Peyer's patch (tissue), 4 donors: ENCODE results near the gene DNAJC5G.

ENCODE experiments used
- CTCF ChIP-seq, 6 experiments: fragments of 450-650 bp in 4 of 6; fragments of 200-600 bp in 2 of 6; sonication (generic) in 1 of 6; IDR thresholded peaks; one replicate each; pipeline ENCODE4 v1.5.1; 2017 to 2019; ENCODE audit warnings: antibody characterized with exemption in 6 of 6, mild to moderate bottlenecking in 3 of 6, moderate library complexity in 1 of 6
- POLR2A ChIP-seq, 2 donors: fragments of 450-650 bp; IDR thresholded peaks; one replicate each; pipeline ENCODE4 v1.5.1; 2017; ENCODE audit warnings: antibody characterized with exemption in 2 of 2, mild to moderate bottlenecking in 2 of 2, moderate library complexity in 2 of 2

- TF ChIP-seq CTCF (IDR thresholded peaks at IDR 0.05) (no peak), POLR2A (IDR thresholded peaks at IDR 0.05) (no peak)
Observed at GRCh38 chr2:27296481-27296880, 21.2 kb downstream of the DNAJC5G start.
